ENCODE results near the gene CRADD. TPM values are rescaled to one million over a fixed set of nuclear protein-coding genes. Genes with fewer than 3 reads are reported as not detected.

Gene CRADD
- total RNA-seq, 4 donors from 2014 or later, result 27.7 to 61.0 (median 34.2) TPM

- TF ChIP-seq CTCF (IDR thresholded peaks at IDR 0.05), result no peak
- ATAC-seq (ENCODE audit: low FRiP score) (no peak), DNase-seq (ENCODE audit: low spot score) (no peak)
Observed at GRCh38 chr12:93661021-93661420, 16.2 kb upstream of the CRADD start.

- DNase-seq (ENCODE audit: low spot score), result no peak
- no peak for TF ChIP-seq CTCF (IDR thresholded peaks at IDR 0.05)
- no peak for ATAC-seq (ENCODE audit: low FRiP score)
Observed at GRCh38 chr12:93663006-93663728, 14.0 kb upstream of the CRADD start.

- DNase-seq (ENCODE audit: low spot score) (no peak), ATAC-seq (ENCODE audit: low FRiP score) (no peak)
- TF ChIP-seq CTCF (IDR thresholded peaks at IDR 0.05), result no peak
Observed at GRCh38 chr12:93663729-93664084, 13.5 kb upstream of the CRADD start.

- DNase-seq (ENCODE audit: low spot score), result no peak
- TF ChIP-seq CTCF (IDR thresholded peaks at IDR 0.05), result no peak
- ATAC-seq (ENCODE audit: low FRiP score), result no peak
Observed at GRCh38 chr12:93664573-93665138, 12.5 kb upstream of the CRADD start.

GRCh38 chr12:93667672-93668071, 9.5 kb upstream of the CRADD start:
- no peak for TF ChIP-seq CTCF (IDR thresholded peaks at IDR 0.05)
- DNase-seq (ENCODE audit: low spot score), result no peak
- no peak for ATAC-seq (ENCODE audit: low FRiP score)

GRCh38 chr12:93668919-93669418, 8.2 kb upstream of the CRADD start:
- no peak for ATAC-seq (ENCODE audit: low FRiP score)
- TF ChIP-seq CTCF (IDR thresholded peaks at IDR 0.05), result no peak

GRCh38 chr12:93669452-93669851, 7.7 kb upstream of the CRADD start:
- TF ChIP-seq CTCF (IDR thresholded peaks at IDR 0.05), result no peak
- DNase-seq (ENCODE audit: low spot score), result no peak
- ATAC-seq (ENCODE audit: low FRiP score), result no peak

More at GRCh38 chr12:93668919-93669418, 8.2 kb upstream of the CRADD start:
- DNase-seq (ENCODE audit: low spot score), result no peak
